GM10266 (cell line): ENCODE data around the gene CEP44.
A peak's percentile ranks its signal among the peaks of the same experiment; 100 is the strongest.
"Not testable (repeated sequence)": the region's sequence is repeated elsewhere in the genome, so short reads cannot be mapped to it uniquely, and the experiment has no call there.

Source experiments
- DNase-seq: peaks from one replicate; pipeline ENCODE4 v3.0.0; 2012; ENCODE audit errors: extremely low spot score
- CTCF ChIP-seq: IDR thresholded peaks from 2 replicates; pipeline ENCODE4 v1.5.1; 2012; ENCODE audit warnings: mild to moderate bottlenecking, low read depth; ENCODE audit not compliant: control insufficient read depth, insufficient read depth; ENCODE audit errors: missing control alignments

Gene CEP44

GRCh38 chr4:174352061-174352819 lies 68.5 kb downstream of the CEP44 start:
- DNase-seq, result no peak
- no peak for TF ChIP-seq CTCF

- DNase-seq, result no peak
- no peak for TF ChIP-seq CTCF
Observed at GRCh38 chr4:174357321-174357720, 73.6 kb downstream of the CEP44 start.

- no peak for TF ChIP-seq CTCF
Observed at GRCh38 chr4:174358410-174358809, 74.7 kb downstream of the CEP44 start.

GRCh38 chr4:174358829-174359228 lies 75.1 kb downstream of the CEP44 start:
- DNase-seq, result peak; percentile 32

More at GRCh38 chr4:174358410-174358809, 74.7 kb downstream of the CEP44 start:
- no peak for DNase-seq

GRCh38 chr4:174362340-174362739 lies 78.6 kb downstream of the CEP44 start:
- DNase-seq, result no peak
- no peak for TF ChIP-seq CTCF

More at GRCh38 chr4:174358829-174359228, 75.1 kb downstream of the CEP44 start:
- TF ChIP-seq CTCF, result no peak

- DNase-seq, result not testable (repeated sequence)
Observed at GRCh38 chr4:174363782-174364181, 80.1 kb downstream of the CEP44 start.

GRCh38 chr4:174365018-174365587 lies 81.4 kb downstream of the CEP44 start:
- no peak for DNase-seq
- TF ChIP-seq CTCF, result no peak
